GM23338 (cell line): ENCODE results near the gene CAPS. TPM values are rescaled to one million over a fixed set of nuclear protein-coding genes. Genes with fewer than 3 reads are reported as not detected.

ENCODE experiments used
- ATAC-seq: fragments of 200-7000 bp; cut with Tn5 transposase; 3 replicates; pipeline ENCODE4 v1.9.1; 2020
- DNase-seq: peaks from one replicate; pipeline ENCODE4 v3.0.0-alpha.2; 2015; ENCODE audit warnings: low spot score
- H2AFZ ChIP-seq: fragments of 200-600 bp; sonication (generic); 2 replicates; pipeline ENCODE4 v1.8.0; 2016; ENCODE audit warnings: antibody characterized with exemption, mild to moderate bottlenecking, moderate library complexity
- H3F3A ChIP-seq: fragments of 200-600 bp; sonication (generic); replicated peaks from 2 replicates; pipeline ENCODE4 v1.8.0; 2017; ENCODE audit warnings: antibody characterized with exemption, mixed run types, low read depth
- H3K27ac ChIP-seq: fragments of 200-600 bp; sonication (generic); 2 replicates; pipeline ENCODE4 v1.6.1; 2016; ENCODE audit warnings: low read depth
- H3K27me3 ChIP-seq: fragments of 200-600 bp; sonication (generic); 2 replicates; pipeline ENCODE4 v1.8.0; 2016; ENCODE audit warnings: mild to moderate bottlenecking, mixed run types, moderate library complexity; ENCODE audit not compliant: insufficient read depth
- H3K36me3 ChIP-seq: fragments of 200-600 bp; sonication (generic); 2 replicates; pipeline ENCODE4 v1.8.0; 2016; ENCODE audit warnings: mild to moderate bottlenecking; ENCODE audit not compliant: insufficient read depth
- H3K4me1 ChIP-seq: fragments of 200-600 bp; sonication (generic); 2 replicates; pipeline ENCODE4 v1.8.0; 2016; ENCODE audit warnings: mild to moderate bottlenecking, moderate library complexity; ENCODE audit not compliant: insufficient read depth
- H3K4me2 ChIP-seq: fragments of 200-600 bp; sonication (generic); 2 replicates; pipeline ENCODE4 v1.7.1; 2017; ENCODE audit warnings: mixed run types
- H3K4me3 ChIP-seq: fragments of 200-600 bp; sonication (generic); 2 replicates; pipeline ENCODE4 v1.6.1; 2016; ENCODE audit warnings: mixed run types
- H3K79me2 ChIP-seq: fragments of 200-600 bp; sonication (generic); replicated peaks from 2 replicates; pipeline ENCODE4 v1.8.0; 2017; ENCODE audit warnings: mild to moderate bottlenecking; ENCODE audit not compliant: insufficient read depth
- H3K9me2 ChIP-seq: fragments of 200-600 bp; sonication (generic); 2 replicates; pipeline ENCODE4 v1.8.0; 2017; ENCODE audit not compliant: insufficient read depth
- H4K20me1 ChIP-seq: fragments of 200-600 bp; sonication (generic); replicated peaks from 2 replicates; pipeline ENCODE4 v1.8.0; 2017; ENCODE audit warnings: mild to moderate bottlenecking; ENCODE audit not compliant: insufficient read depth
- H3K27ac Mint-ChIP-seq: 2 replicates; pipeline ENCODE4 v1.8.0; 2020; ENCODE audit warnings: inconsistent platforms, mild to moderate bottlenecking, moderate library complexity, mixed read lengths
- H3K27me3 Mint-ChIP-seq: 3 replicates; pipeline ENCODE4 v1.8.0; 2022; ENCODE audit warnings: low read depth, mild to moderate bottlenecking, moderate library complexity, mixed read lengths, inconsistent platforms; ENCODE audit not compliant: insufficient read depth, poor library complexity
- H3K36me3 Mint-ChIP-seq: 3 replicates; pipeline ENCODE4 v1.8.0; 2021; ENCODE audit warnings: low read depth, mild to moderate bottlenecking, inconsistent platforms, moderate library complexity, mixed read lengths
- H3K4me1 Mint-ChIP-seq: 3 replicates; pipeline ENCODE4 v1.8.0; 2020; ENCODE audit warnings: mild to moderate bottlenecking, inconsistent platforms, mixed read lengths
- H3K4me3 Mint-ChIP-seq: 3 replicates; pipeline ENCODE4 v1.8.0; 2021; ENCODE audit warnings: moderate library complexity, mild to moderate bottlenecking, inconsistent platforms, mixed read lengths
- H3K9me3 Mint-ChIP-seq: 3 replicates; pipeline ENCODE4 v1.8.0; 2020; ENCODE audit warnings: moderate library complexity, mild to moderate bottlenecking, inconsistent platforms, mixed read lengths
- CREB1 ChIP-seq: fragments of 250-450 bp; sonication (Bioruptor Pico); IDR thresholded peaks from 2 replicates; pipeline ENCODE4 v1.5.0; 2020; ENCODE audit warnings: low read depth, mild to moderate bottlenecking, moderate library complexity
- CTCF ChIP-seq, 2 experiments: fragments of 200-600 bp in 1 of 2; sonication (generic) in 1 of 2; conservative IDR thresholded peaks; 2 replicates each; pipeline versions ENCODE4 v1.5.1 to v1.6.1; 2016 to 2017; ENCODE audit warnings: antibody characterized with exemption in 2 of 2, low read depth in 2 of 2, mild to moderate bottlenecking in 2 of 2, moderate library complexity in 1 of 2
- ETS1 ChIP-seq: IDR thresholded peaks from 2 replicates; pipeline ENCODE4 v1.6.1; 2016; ENCODE audit warnings: antibody characterized with exemption
- EZH2phosphoT487 ChIP-seq: fragments of 200-600 bp; sonication (generic); IDR thresholded peaks from one replicate; pipeline ENCODE4 v1.8.1; 2018; ENCODE audit warnings: antibody characterized with exemption; ENCODE audit not compliant: unreplicated experiment
- JUNB ChIP-seq: IDR thresholded peaks from one replicate; pipeline ENCODE4 v1.6.1; 2016; ENCODE audit warnings: antibody characterized with exemption; ENCODE audit not compliant: unreplicated experiment
- REST ChIP-seq: IDR thresholded peaks from one replicate; pipeline ENCODE4 v1.6.1; 2018; ENCODE audit warnings: antibody characterized with exemption; ENCODE audit not compliant: unreplicated experiment
- ZNF114 ChIP-seq: fragments of 250-450 bp; sonication (Bioruptor Pico); IDR thresholded peaks from 2 replicates; pipeline ENCODE4 v1.5.0; 2020; ENCODE audit warnings: mild to moderate bottlenecking, moderate library complexity
- ZNF462 ChIP-seq: fragments of 250-450 bp; sonication (Bioruptor Pico); IDR thresholded peaks from 2 replicates; pipeline ENCODE4 v1.5.0; 2020; ENCODE audit warnings: mild to moderate bottlenecking, moderate library complexity
- polyA plus RNA-seq: library from polyadenylated mRNA; unstranded; fragments of >200 nt; fragmentation: Nextera tagmentation; extraction: Ambion mirVana; gene quantifications from 2 replicates; pipeline ENCODE4 v1.2.1, GENCODE V29; 2016
- total RNA-seq: library from RNA; depleted of rRNA; stranded (reverse); fragments of >200 nt; shearing (Covaris generic); gene quantifications from 2 replicates; pipeline ENCODE4 v1.2.3, GENCODE V29; 2014

CAPS gene
- total and polyA plus RNA-seq, 2 experiments from 2014 or later = 1.5 to 3.2 TPM

- H3K27ac Mint-ChIP-seq = peak overlapping the region; percentile 31; the same call in 1 of the 2 replicates
- Histone ChIP-seq H3K27me3 (no peaks in the 10 kb centered on the region), H3K9me2 (no peaks in the 10 kb centered on the region), H3K79me2 (peaks cover 97% of the 10 kb centered on the region), H3K27ac (peak overlapping the region; percentile 39; the same call in 1 of the 2 replicates), H3K36me3 (peaks cover 6% of the 10 kb centered on the region), H4K20me1 (peaks cover 58% of the 10 kb centered on the region), H2AFZ (no peak overlapping the region), H3K4me3 (no peak overlapping the region), H3K4me1 (peaks cover 65% of the 10 kb centered on the region), H3F3A (0 out of 2 replicates have a peak, but pooled peaks cover 9% of the 10 kb centered on the region), H3K4me2 (peak overlapping the region; percentile 36)
- ATAC-seq = no peak
- no peaks in the 10 kb centered on the region for H3K9me3 Mint-ChIP-seq
- no peak for DNase-seq
- peaks cover 27% of the 10 kb centered on the region for H3K27me3 Mint-ChIP-seq
- no peak for TF ChIP-seq ETS1
- TF ChIP-seq CREB1 (CRISPR knock-in tag) = no peak
- peak overlapping the region; percentile 15; the same call in 1 of the 3 replicates for H3K4me3 Mint-ChIP-seq
- H3K36me3 Mint-ChIP-seq = peaks cover 34% of the 10 kb centered on the region
- peaks cover 83% of the 10 kb centered on the region for H3K4me1 Mint-ChIP-seq
Measured at GRCh38 chr19:5949792-5950305, 35.8 kb downstream of the CAPS start.

GRCh38 chr19:5950741-5951140 is 36.7 kb downstream of the CAPS start:
- H4K20me1 ChIP-seq = peaks cover 63% of the 10 kb centered on the region
- H3F3A ChIP-seq = peaks cover 9% of the 10 kb centered on the region; the same call in 1 of the 2 replicates
- peaks cover 83% of the 10 kb centered on the region for H3K4me1 Mint-ChIP-seq
- H3K27me3 Mint-ChIP-seq = peaks cover 26% of the 10 kb centered on the region
- ATAC-seq = no peak
- H3K27ac ChIP-seq = peak overlapping the region; percentile 62; the same call in 1 of the 2 replicates
- H3K79me2 ChIP-seq = peaks cover 97% of the 10 kb centered on the region
- no peak for DNase-seq
- H3K9me2 ChIP-seq = no peaks in the 10 kb centered on the region
- H3K9me3 Mint-ChIP-seq = no peaks in the 10 kb centered on the region
- 0 out of 2 replicates have a peak overlapping the region, but pooled peaks have one; percentile 34 for H3K4me3 ChIP-seq
- peaks cover 6% of the 10 kb centered on the region for H3K36me3 ChIP-seq
- H3K4me2 ChIP-seq = peak overlapping the region; percentile 36
- no peak overlapping the region for H2AFZ ChIP-seq
- peaks cover 74% of the 10 kb centered on the region for H3K4me1 ChIP-seq
- peak overlapping the region; percentile 55; the same call in 1 of the 3 replicates for H3K4me3 Mint-ChIP-seq
- H3K27ac Mint-ChIP-seq = no peak overlapping the region; the same call in 1 of the 2 replicates
- H3K36me3 Mint-ChIP-seq = peaks cover 29% of the 10 kb centered on the region
- no peaks in the 10 kb centered on the region for H3K27me3 ChIP-seq
- no peak for TF ChIP-seq ZNF462 (CRISPR knock-in tag)
- no peak for TF ChIP-seq CREB1 (CRISPR knock-in tag)
- no peak for TF ChIP-seq EZH2phosphoT487
- no peak for TF ChIP-seq ZNF114 (CRISPR knock-in tag)
- TF ChIP-seq CTCF (conservative IDR thresholded peaks at IDR 0.05; ENCODE audit: low read depth in 2 of 2) = no peak
- TF ChIP-seq REST = no peak
- no peak for TF ChIP-seq JUNB
